Sigmoid colon (tissue), 4 donors: ENCODE measurements around the gene PDE6A.

Source experiments
- CTCF ChIP-seq, 4 experiments: fragments of 450-650 bp in 3 of 4; fragments of 200-600 bp in 1 of 4; IDR thresholded peaks; one replicate each; pipeline ENCODE4 v1.5.1; 2016 to 2019; ENCODE audit warnings: antibody characterized with exemption in 4 of 4, mild to moderate bottlenecking in 3 of 4, moderate library complexity in 2 of 4
- EP300 ChIP-seq, 4 donors: sonication (generic); formaldehyde crosslinking; IDR thresholded peaks; one replicate each; pipeline ENCODE4 v1.6.1; 2017; ENCODE audit warnings: antibody characterized with exemption in 4 of 4
- POLR2A ChIP-seq, 2 donors: fragments of 450-650 bp; IDR thresholded peaks; one replicate each; pipeline ENCODE4 v1.6.1; 2016; ENCODE audit warnings: antibody characterized with exemption in 2 of 2, mild to moderate bottlenecking in 2 of 2, moderate library complexity in 2 of 2
- POLR2AphosphoS5 ChIP-seq, 4 donors: sonication (generic); formaldehyde crosslinking; IDR thresholded peaks; one replicate each; pipeline ENCODE4 v1.6.1; 2017; ENCODE audit warnings: antibody characterized with exemption in 4 of 4

- TF ChIP-seq CTCF (IDR thresholded peaks at IDR 0.05), result no peak
- no peak for TF ChIP-seq POLR2AphosphoS5 (IDR thresholded peaks at IDR 0.05)
- TF ChIP-seq EP300 (IDR thresholded peaks at IDR 0.05), result no peak
- TF ChIP-seq POLR2A (IDR thresholded peaks at IDR 0.05), result no peak
These were observed 117.5 kb downstream of the PDE6A start for GRCh38 chr5:149827086-149827485.
